IMR-90 (cell line): ENCODE measurements around the gene PALMD. TPM values are rescaled to one million over a fixed set of nuclear protein-coding genes. Genes with fewer than 3 reads are reported as not detected.

Experiments
- ATAC-seq: fragments of 200-7000 bp; cut with Tn5 transposase; 2 replicates; pipeline ENCODE4 v1.9.1; 2020; ENCODE audit warnings: low read depth, mild to moderate bottlenecking, moderate library complexity
- BruUV-seq: library from RNA; stranded (reverse); fragments of 400-500 nt; replicated peaks from 2 replicates; lab custom pipeline; 2021; lab: Mats Ljungman, UMichigan
- CTCF ChIA-PET: fragments of 300-600 bp; formaldehyde crosslinking; extraction: SDS; loops from one replicate; lab custom pipeline; 2021; ENCODE audit warnings: antibody characterized with exemption; lab: Yijun Ruan, JAX
- POLR2A ChIA-PET: fragments of 300-600 bp; sonication (Branson Sonifier 250); formaldehyde crosslinking; loops from one replicate; lab custom pipeline; 2022; ENCODE audit warnings: antibody characterized with exemption; ENCODE audit not compliant: unreplicated experiment; lab: Charles Lee
- DNase-seq: peaks from one replicate; pipeline ENCODE4 v3.0.0; 2013
- H2AFZ ChIP-seq: replicated peaks from 2 replicates; pipeline ENCODE3; 2013; ENCODE audit warnings: low read length, mild to moderate bottlenecking; ENCODE audit not compliant: poor library complexity
- H2AK5ac ChIP-seq: 2 replicates; pipeline ENCODE4 v1.6.1; 2013; ENCODE audit warnings: low read depth, low read length, inconsistent platforms
- H2AK9ac ChIP-seq: replicated peaks from 2 replicates; pipeline ENCODE3; 2013; ENCODE audit warnings: mild to moderate bottlenecking, low read depth, low read length, moderate library complexity; ENCODE audit not compliant: poor library complexity
- H2BK120ac ChIP-seq: 2 replicates; pipeline ENCODE4 v1.6.1; 2013; ENCODE audit warnings: low read depth, low read length, inconsistent platforms
- H2BK15ac ChIP-seq: 3 replicates; pipeline ENCODE4 v1.6.1; 2013; ENCODE audit warnings: low read depth, low read length, inconsistent platforms
- H2BK20ac ChIP-seq: 2 replicates; pipeline ENCODE4 v1.6.1; 2013; ENCODE audit warnings: low read depth, mild to moderate bottlenecking, inconsistent platforms, low read length, moderate library complexity
- H2BK5ac ChIP-seq: 2 replicates; pipeline ENCODE4 v1.6.1; 2013; ENCODE audit warnings: mild to moderate bottlenecking, low read depth, low read length, inconsistent platforms; ENCODE audit not compliant: poor library complexity, severe bottlenecking
- H3K14ac ChIP-seq: replicated peaks from 2 replicates; pipeline ENCODE4 v1.6.1; 2013; ENCODE audit warnings: low read depth, low read length, inconsistent platforms
- H3K18ac ChIP-seq: 2 replicates; pipeline ENCODE4 v1.6.1; 2013; ENCODE audit warnings: low read depth, low read length, control low read depth
- H3K23ac ChIP-seq: 2 replicates; pipeline ENCODE4 v1.6.1; 2013; ENCODE audit warnings: low read depth, low read length, inconsistent platforms
- H3K27ac ChIP-seq: 2 replicates; pipeline ENCODE4 v1.5.1; 2013; ENCODE audit warnings: mild to moderate bottlenecking, control low read depth, low read length; ENCODE audit not compliant: insufficient read depth
- H3K27me3 ChIP-seq: 2 replicates; pipeline ENCODE4 v1.6.1; 2013; ENCODE audit warnings: low read length; ENCODE audit not compliant: control insufficient read depth, insufficient read depth
- H3K36me3 ChIP-seq: 2 replicates; pipeline ENCODE4 v1.6.1; 2013; ENCODE audit warnings: low read length, mixed read lengths; ENCODE audit not compliant: control insufficient read depth, insufficient read depth
- H3K4ac ChIP-seq: 2 replicates; pipeline ENCODE4 v1.6.1; 2013; ENCODE audit warnings: low read depth, low read length, inconsistent platforms
- H3K4me1 ChIP-seq: 2 replicates; pipeline ENCODE4 v1.6.1; 2013; ENCODE audit warnings: low read length, mixed read lengths; ENCODE audit not compliant: control insufficient read depth, insufficient read depth
- H3K4me2 ChIP-seq: 2 replicates; pipeline ENCODE4 v1.6.1; 2013; ENCODE audit warnings: low read depth, mild to moderate bottlenecking, control low read depth, low read length, moderate library complexity
- H3K4me3 ChIP-seq: 2 replicates; pipeline ENCODE4 v1.5.1; 2013; ENCODE audit warnings: low read depth, mild to moderate bottlenecking, control low read depth, low read length, moderate library complexity; ENCODE audit not compliant: insufficient read depth
- H3K56ac ChIP-seq: 2 replicates; pipeline ENCODE4 v1.6.1; 2013; ENCODE audit warnings: low read length, inconsistent platforms; ENCODE audit not compliant: insufficient read depth; ENCODE audit errors: extremely low read depth
- H3K79me1 ChIP-seq, 2 experiments: 2 replicates each; pipeline ENCODE4 v1.6.1; 2013; ENCODE audit warnings: low read length in 2 of 2, inconsistent platforms in 1 of 2, low read depth in 1 of 2
- H3K9ac ChIP-seq: 2 replicates; pipeline ENCODE4 v1.6.1; 2013; ENCODE audit warnings: low read depth, low read length, control low read depth
- H3K9me1 ChIP-seq: 2 replicates; pipeline ENCODE4 v1.6.1; 2013; ENCODE audit warnings: low read length, inconsistent platforms; ENCODE audit not compliant: insufficient read depth
- H3K9me3 ChIP-seq: 2 replicates; pipeline ENCODE4 v1.6.1; 2013; ENCODE audit warnings: low read length; ENCODE audit not compliant: control insufficient read depth, insufficient read depth
- H4K20me1 ChIP-seq: 2 replicates; pipeline ENCODE4 v1.6.1; 2013; ENCODE audit warnings: low read length, inconsistent platforms; ENCODE audit not compliant: insufficient read depth
- H4K5ac ChIP-seq: 2 replicates; pipeline ENCODE4 v1.6.1; 2013; ENCODE audit warnings: mild to moderate bottlenecking, low read depth, low read length, control low read depth
- H4K8ac ChIP-seq, 2 experiments: 2 replicates each; pipeline ENCODE4 v1.6.1; 2013; ENCODE audit warnings: low read depth in 2 of 2, low read length in 2 of 2, control low read depth in 1 of 2, inconsistent platforms in 1 of 2
- H4K91ac ChIP-seq: 2 replicates; pipeline ENCODE4 v1.6.1; 2013; ENCODE audit warnings: low read depth, low read length, inconsistent platforms; ENCODE audit not compliant: insufficient read depth
- BHLHE40 ChIP-seq: fragments of 150-350 bp; IDR thresholded peaks from 2 replicates; pipeline ENCODE4 v1.6.1; 2016; ENCODE audit warnings: mild to moderate bottlenecking, low read depth, low read length
- CTCF ChIP-seq: conservative IDR thresholded peaks from 2 replicates; pipeline ENCODE4 v1.5.1; 2012; ENCODE audit warnings: mild to moderate bottlenecking, low read depth, low read length, improper control_type of control experiment
- MAFK ChIP-seq: IDR thresholded peaks from 2 replicates; pipeline ENCODE4 v1.6.1; 2012; ENCODE audit warnings: low read depth, low read length, improper control_type of control experiment
- MAZ ChIP-seq: IDR thresholded peaks from 2 replicates; pipeline ENCODE4 v1.6.1; 2012; ENCODE audit warnings: low read depth, mild to moderate bottlenecking, low read length, improper control_type of control experiment, moderate library complexity, borderline replicate concordance
- whole genome bisulfite sequencing, 2 experiments: methylation state at CpG; one replicate each; pipeline versions ENCODE4 v1.1.5 to v1.1.7; 2013; ENCODE audit warnings: missing lambda C conversion rate in 2 of 2; ENCODE audit not compliant: insufficient read length in 1 of 2; ENCODE audit errors: extremely low coverage in 2 of 2; 5-methylcytosine and 5-hydroxymethylcytosine counted together
- dilution Hi-C: fragments of 300-500 bp; cut with HindIII; formaldehyde crosslinking; loops from one replicate; pipeline ENCODE4 v1.14.3; 2018; ENCODE audit warnings: low sequenced_read_pairs; ENCODE audit not compliant: unreplicated experiment
- in situ Hi-C: fragments of 300-500 bp; cut with MboI; formaldehyde crosslinking; loops from 3 replicates; pipeline ENCODE4 v1.14.3; 2019; ENCODE audit warnings: low sequenced_read_pairs, inconsistent platforms, mixed read lengths
- intact Hi-C: fragments of 100-400 bp; cut with micrococcal nuclease; formaldehyde crosslinking; loops from 2 replicates; pipeline ENCODE4 v1.10.0; 2022
- polyA plus RNA-seq, 3 experiments: library from polyadenylated mRNA; depleted of rRNA; stranded (reverse); fragments of >200 nt; gene quantifications; 2 replicates each; pipeline ENCODE4 v1.2.3, GENCODE V29; 2012; ENCODE audit warnings: low replicate concordance in 1 of 3
- total RNA-seq: library from RNA; depleted of rRNA; stranded (reverse); fragments of >200 nt; gene quantifications from 2 replicates; pipeline ENCODE4 v1.2.3, GENCODE V29; 2012

The PALMD gene
- total and polyA plus RNA-seq, 2 of the 4 experiments (the other 2 are of a cell fraction), result 0.51 to 0.72 TPM

- no peak for TF ChIP-seq BHLHE40
Observed at GRCh38 chr1:99606306-99606705, 39.6 kb upstream of the PALMD start (continued).

DNA sequence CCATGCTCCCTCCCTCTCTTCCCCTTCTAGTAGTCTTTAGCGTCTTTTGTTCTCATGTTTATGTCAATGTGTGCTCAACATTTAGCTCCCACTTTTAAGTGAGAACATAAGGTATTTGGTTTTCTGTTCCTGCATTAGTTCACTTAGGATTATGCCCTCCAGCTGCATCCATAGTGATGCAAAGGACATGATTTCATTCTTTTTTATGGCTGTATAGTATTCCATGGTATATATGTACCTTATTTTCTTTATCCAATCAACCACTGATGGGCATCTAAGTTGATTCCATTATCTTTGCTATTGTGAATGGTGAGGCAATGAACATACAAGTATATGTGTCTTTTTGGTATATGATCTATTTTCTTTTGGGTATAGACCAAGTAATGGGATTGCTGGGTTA, 38.3 kb upstream of the PALMD start:
- Histone ChIP-seq H4K91ac (no peak overlapping the region), H4K5ac (no peak overlapping the region), H3K4me3 (no peak overlapping the region), H3K4me1 (peaks cover 2% of the 10 kb centered on the region; the same call in 1 of the 2 replicates), H4K8ac (no peak overlapping the region), H3K9me3 (no peaks in the 10 kb centered on the region), H3K9me1 (no peaks in the 10 kb centered on the region), H2AFZ (no peak overlapping the region), H3K27me3 (no peaks in the 10 kb centered on the region), H3K27ac (no peak overlapping the region), H3K23ac (no peak overlapping the region), H2BK15ac (no peak overlapping the region), H2AK9ac (no peak overlapping the region), H2BK20ac (no peak overlapping the region), H2AK5ac (no peak overlapping the region), H3K4me2 (no peak overlapping the region), H3K9ac (no peak overlapping the region), H3K14ac (no peak overlapping the region), H3K56ac (no peak overlapping the region), H2BK120ac (no peak overlapping the region), H2BK5ac (no peak overlapping the region), H3K79me1 (no peaks in the 10 kb centered on the region), H3K18ac (no peak overlapping the region; the same call in 1 of the 2 replicates), H3K4ac (no peak overlapping the region), H3K36me3 (no peaks in the 10 kb centered on the region), H4K20me1 (no peaks in the 10 kb centered on the region)
- dilution Hi-C loops, result no loop called here
- WGBS, 2 experiments, result no CpG with 5 or more reads among the region's 1 CpG
- BruUV-seq, result no TSS peak
- intact Hi-C loops, result no loop called here
- POLR2A ChIA-PET, result no interaction called here
- no peak for DNase-seq
- CTCF ChIA-PET, result interaction anchor here (1.7 kb wide), 1 partner anchor 44 kb away, joined by 3 read pairs; no protein-coding TSS in a partner anchor
- ATAC-seq, result no peak
- in situ Hi-C loops, result no loop called here
- TF ChIP-seq MAZ, result no peak
- no peak for TF ChIP-seq CTCF
- TF ChIP-seq MAFK, result no peak
